ENCODE results near the gene CDV3. TPM values are rescaled to one million over a fixed set of nuclear protein-coding genes. Genes with fewer than 3 reads are reported as not detected.

The CDV3 gene
- total and polyA plus RNA-seq, 9 of the 15 experiments (the other 6 are each of a cell fraction or from before 2014, with no cell fraction given), result 72.3 to 273 (median 116) TPM

GRCh38 chr3:133538154-133538553 lies 35.3 kb upstream of the CDV3 start:
- BruUV-seq (replicated peaks), result no TSS peak
- ATAC-seq, result no peak
- no peak for DNase-seq (ENCODE audit: extremely low read depth in 1 of 4, low spot score in 3 of 4)
- Histone ChIP-seq H2AFZ (ENCODE audit: low read depth, low read length) (no peak overlapping the region), H4K20me1 (replicated peaks; ENCODE audit: control insufficient read depth, insufficient read depth, low read length) (no peaks in the 10 kb centered on the region; the same call in 1 of the 2 replicates), H3K36me3 (ENCODE audit: control insufficient read depth, insufficient read depth, low read length) (no peaks in the 10 kb centered on the region), H3K27me3 (ENCODE audit: control insufficient read depth in 2 of 2, insufficient read depth in 2 of 2, low read length in 2 of 2) (no peaks in the 10 kb centered on the region; a peak in 3 of 5 replicates), H3K9ac (ENCODE audit: insufficient read depth in 1 of 2, low read depth in 2 of 2, low read length in 2 of 2) (no peak overlapping the region), H3K4me3 (no peak overlapping the region), H3K9me3 (replicated peaks; ENCODE audit: control insufficient read depth, insufficient read depth, low read depth, low read length) (no peaks in the 10 kb centered on the region), H3K4me1 (replicated peaks in 1 of 2; ENCODE audit: control insufficient read depth in 2 of 2, insufficient read depth in 2 of 2, low read length in 2 of 2) (no peaks in the 10 kb centered on the region; a peak in 1 of 5 replicates), H3K9me1 (ENCODE audit: control insufficient read depth, insufficient read depth, low read length) (no peaks in the 10 kb centered on the region), H3K4me2 (ENCODE audit: insufficient read depth, low read length) (no peak overlapping the region), H3K79me2 (ENCODE audit: control insufficient read depth, insufficient read depth, low read length) (no peaks in the 10 kb centered on the region), H3K27ac (ENCODE audit: extremely low read depth, low read depth, low read length) (no peak overlapping the region)
- no peak for FAIRE-seq
- in situ Hi-C loops (cut with MboI), result no loop called here
- no peak for TF ChIP-seq TCF7 (IDR thresholded peaks at IDR 0.05; ENCODE audit: borderline replicate concordance)
- intact Hi-C loops (cut with micrococcal nuclease), result no loop called here
- 0% methylated on average over 2 of the region's 2 CpGs for WGBS (ENCODE audit: insufficient coverage, low coverage, missing lambda C conversion rate)
- ChIA-PET CTCF (ENCODE audit: low intra/inter-chr PET ratio) (no interaction called here), POLR2A (no interaction called here)

- no peak for FAIRE-seq
- peak overlapping the region; percentile 51; the same call in 1 of the 2 replicates for H2AFZ ChIP-seq (ENCODE audit: low read depth, low read length)
These were observed 32.4 kb upstream of the CDV3 start for GRCh38 chr3:133540896-133541674.

More at GRCh38 chr3:133540896-133541674, 32.4 kb upstream of the CDV3 start:
- no peaks in the 10 kb centered on the region; a peak in 2 of 5 replicates for H3K4me1 ChIP-seq (replicated peaks in 1 of 2; ENCODE audit: control insufficient read depth in 2 of 2, insufficient read depth in 2 of 2, low read length in 2 of 2)
- no peaks in the 10 kb centered on the region for H3K36me3 ChIP-seq (ENCODE audit: control insufficient read depth, insufficient read depth, low read length)
- TF ChIP-seq ZFP30 (CRISPR knock-in tag; IDR thresholded peaks at IDR 0.05; ENCODE audit: borderline replicate concordance) (no peak), ZFP1 (CRISPR knock-in tag; IDR thresholded peaks at IDR 0.05) (no peak), POLR3G (IDR thresholded peaks at IDR 0.05; ENCODE audit: extremely low read depth, insufficient read length, insufficient replicate concordance) (no peak), ZNF449 (CRISPR knock-in tag; IDR thresholded peaks at IDR 0.05) (no peak), CEBPG (CRISPR knock-in tag; IDR thresholded peaks at IDR 0.05) (no peak), CEBPG (tag; conservative IDR thresholded peaks at IDR 0.05 in 1 of 2, IDR thresholded peaks at IDR 0.05 in 1 of 2) (no peak), ZNF12 (CRISPR knock-in tag; IDR thresholded peaks at IDR 0.05) (no peak), TEAD1 (CRISPR knock-in tag; IDR thresholded peaks at IDR 0.05) (no peak)
- intact Hi-C loops (cut with micrococcal nuclease), result no loop called here
- no TSS peak for BruUV-seq (replicated peaks)
- H3K9me1 ChIP-seq (ENCODE audit: control insufficient read depth, insufficient read depth, low read length), result no peaks in the 10 kb centered on the region
- POLR2A ChIA-PET, result interaction anchor here (0.6 to 1.6 kb wide), 2 partner anchors 31 to 33 kb away, joined by 4 read pairs; partner anchors contain the start of gene CDV3
- CTCF ChIA-PET (ENCODE audit: low intra/inter-chr PET ratio), result no interaction called here
- H3K79me2 ChIP-seq (ENCODE audit: control insufficient read depth, insufficient read depth, low read length), result no peaks in the 10 kb centered on the region
- in situ Hi-C loops (cut with MboI), result no loop called here
- WGBS (ENCODE audit: insufficient coverage, low coverage, missing lambda C conversion rate), result 8% methylated on average over 2 of the region's 2 CpGs
- no peaks in the 10 kb centered on the region for H3K9me3 ChIP-seq (replicated peaks; ENCODE audit: control insufficient read depth, insufficient read depth, low read depth, low read length)
- ATAC-seq (no peak), DNase-seq (ENCODE audit: extremely low read depth in 1 of 4, low spot score in 3 of 4) (no peak)
- no peak overlapping the region for H3K4me3 ChIP-seq
- H3K4me2 ChIP-seq (ENCODE audit: insufficient read depth, low read length), result no peak overlapping the region
- H3K27me3 ChIP-seq (ENCODE audit: control insufficient read depth in 2 of 2, insufficient read depth in 2 of 2, low read length in 2 of 2), result no peaks in the 10 kb centered on the region; a peak in 3 of 5 replicates
- no peaks in the 10 kb centered on the region for H4K20me1 ChIP-seq (replicated peaks; ENCODE audit: control insufficient read depth, insufficient read depth, low read length)
- H3K27ac ChIP-seq (ENCODE audit: extremely low read depth, low read depth, low read length), result no peak overlapping the region
- H3K9ac ChIP-seq (ENCODE audit: insufficient read depth in 1 of 2, low read depth in 2 of 2, low read length in 2 of 2), result no peak overlapping the region
